HG03575 (cell line): Measurements from ENCODE around the gene C14orf119.

Experiments used
- ATAC-seq: cut with Tn5 transposase; IDR thresholded peaks from one replicate; pipeline ENCODE4 v1.9.1; 2021; ENCODE audit not compliant: unreplicated experiment, insufficient number of reproducible peaks, low FRiP score; ENCODE audit errors: extremely low read depth

C14orf119 gene

DNA sequence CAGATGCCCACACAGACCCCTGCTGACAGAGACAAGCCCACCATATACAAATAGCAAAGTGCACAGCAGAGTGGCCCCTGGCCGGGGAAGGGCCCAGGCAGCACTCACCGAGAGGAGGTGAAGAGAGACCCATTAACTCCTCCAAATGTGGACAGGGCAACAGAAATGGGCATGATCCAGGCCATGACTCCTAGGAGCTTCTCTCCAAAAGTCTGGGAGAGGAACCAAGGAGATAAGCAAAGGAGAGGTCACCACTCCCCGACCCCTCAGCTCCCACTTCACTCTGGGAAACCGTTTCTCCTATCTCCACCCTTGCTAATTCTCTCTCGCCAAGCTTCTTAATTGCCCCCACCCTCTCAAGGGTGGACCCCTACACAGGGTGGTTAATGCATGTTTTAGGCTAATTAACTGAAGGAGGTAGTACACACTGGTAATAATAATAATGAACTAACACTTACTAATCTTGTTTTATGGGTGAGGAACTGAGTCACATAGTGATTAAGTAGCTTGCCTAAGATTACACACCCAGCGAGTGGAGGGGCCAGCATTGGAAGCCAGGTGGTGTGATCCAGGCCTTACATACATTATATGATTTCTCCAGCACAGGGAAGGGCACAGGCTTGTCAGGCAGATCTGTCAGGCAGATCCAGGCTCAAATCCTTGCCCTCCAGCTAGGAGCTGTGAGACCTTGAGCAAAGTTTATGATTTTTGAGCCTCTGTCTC lies 42.7 kb downstream of the C14orf119 start:
- ATAC-seq, result no peak

DNA sequence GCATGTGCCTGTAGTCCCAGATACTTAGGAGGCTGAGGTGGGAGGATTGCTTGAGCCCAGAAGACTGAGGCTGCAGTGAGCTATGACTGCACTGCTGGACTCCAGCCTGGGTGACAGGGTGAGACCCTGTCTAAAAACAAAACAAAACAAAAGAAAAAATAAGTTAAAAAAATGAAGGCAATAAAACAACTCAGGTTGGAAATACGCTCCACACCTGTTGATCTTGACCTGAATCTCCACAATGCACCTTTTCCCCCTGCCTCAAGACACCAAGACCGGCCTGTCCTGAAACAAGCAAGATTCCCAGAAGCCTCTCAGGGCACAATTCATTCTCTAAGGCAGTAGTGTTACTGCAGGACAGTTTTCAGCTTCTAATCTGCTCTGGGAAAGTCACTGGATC lies 44.6 kb downstream of the C14orf119 start:
- no peak for ATAC-seq

DNA sequence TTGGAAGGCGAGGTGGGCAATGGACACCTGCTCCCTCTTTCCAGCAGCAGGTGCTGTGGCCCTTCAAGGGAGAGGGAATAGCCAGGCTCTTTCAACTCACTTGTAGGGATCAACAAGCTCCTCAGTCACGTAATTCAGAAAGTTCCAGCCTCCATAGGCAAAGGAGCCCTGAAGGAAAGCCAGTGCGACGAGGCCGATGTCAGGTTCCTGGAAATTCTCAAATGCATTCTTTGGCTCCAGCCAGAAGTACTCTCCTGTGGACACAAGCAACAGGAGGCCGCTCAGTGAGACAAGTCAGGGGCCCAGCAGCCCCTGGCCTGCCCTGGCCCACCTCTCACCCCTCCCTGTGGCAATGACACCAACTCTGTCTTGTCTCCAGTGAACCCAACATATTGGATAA lies 45.1 kb downstream of the C14orf119 start:
- no peak for ATAC-seq

DNA sequence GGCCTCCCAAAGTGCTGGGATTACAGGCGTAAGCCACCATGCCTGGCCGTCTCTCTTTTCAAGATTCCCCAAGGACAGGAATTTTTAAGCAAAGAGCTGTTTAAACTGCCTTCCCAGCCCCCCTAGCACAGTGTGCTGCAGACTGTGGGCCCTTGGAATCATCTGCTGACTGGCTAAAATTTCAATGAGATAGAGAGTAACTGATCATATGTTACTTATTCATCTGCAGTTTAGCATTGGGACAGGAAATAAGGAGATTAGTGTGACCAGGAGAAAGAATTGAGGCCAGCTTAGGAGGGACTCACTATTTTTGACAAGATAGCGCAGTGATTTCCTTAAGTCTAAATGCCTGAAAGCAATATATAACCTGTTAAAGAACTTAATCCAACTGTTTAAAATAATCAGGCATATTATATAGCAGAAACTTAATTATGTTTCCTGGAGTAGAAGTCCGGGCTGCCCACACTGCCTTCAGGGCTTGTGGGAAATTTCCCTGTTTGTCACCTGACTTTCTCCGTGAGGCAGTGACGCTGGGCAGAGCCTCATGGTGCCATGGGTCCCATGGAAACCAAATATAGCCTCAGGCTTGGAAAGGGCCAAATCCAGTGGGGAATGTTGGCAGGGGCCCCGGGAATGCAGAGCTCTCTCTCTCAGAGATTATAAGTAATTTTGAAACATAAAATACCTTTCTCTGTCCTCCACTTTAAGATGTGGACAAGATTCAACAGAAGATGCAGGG lies 46.6 kb downstream of the C14orf119 start:
- no peak for ATAC-seq

DNA sequence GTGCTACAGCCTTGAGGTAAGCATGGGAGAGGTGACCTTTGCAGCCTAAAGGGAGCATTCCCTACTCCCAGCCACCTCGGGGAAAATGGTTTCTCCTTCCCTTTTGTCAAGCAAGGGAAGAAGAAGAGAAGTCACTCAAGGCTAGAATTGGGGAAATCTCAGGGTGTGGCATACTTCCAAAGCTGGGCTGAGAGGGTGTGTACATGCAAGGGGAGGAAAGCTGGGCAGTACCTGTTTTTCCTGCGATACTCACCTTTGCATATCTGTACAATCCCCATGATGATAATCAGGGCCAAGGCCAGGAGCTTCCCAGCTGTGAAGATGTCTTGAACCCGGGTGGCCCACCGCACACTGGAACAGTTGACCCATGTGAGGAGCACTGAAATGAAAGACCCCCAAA lies 47.5 kb downstream of the C14orf119 start:
- no peak for ATAC-seq

DNA sequence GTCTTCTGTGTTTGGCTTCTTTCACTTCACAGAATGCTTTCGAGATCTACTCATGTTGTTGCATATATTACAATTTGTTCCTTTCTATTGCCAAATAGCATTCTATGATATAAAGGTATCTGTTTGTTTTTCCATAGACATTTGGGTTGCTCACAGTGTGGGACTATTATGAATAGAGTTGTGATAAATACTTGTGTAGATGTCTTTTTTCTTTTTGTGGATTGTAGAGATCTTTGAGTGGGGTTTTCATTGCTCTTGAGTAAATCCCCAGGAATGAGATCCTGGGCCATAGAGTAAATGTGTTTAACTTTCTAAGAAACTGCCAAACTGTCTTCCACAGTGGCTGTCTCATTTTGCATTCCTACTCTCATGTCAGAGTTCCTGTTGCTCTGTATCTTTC lies 48.6 kb downstream of the C14orf119 start:
- no peak for ATAC-seq

DNA sequence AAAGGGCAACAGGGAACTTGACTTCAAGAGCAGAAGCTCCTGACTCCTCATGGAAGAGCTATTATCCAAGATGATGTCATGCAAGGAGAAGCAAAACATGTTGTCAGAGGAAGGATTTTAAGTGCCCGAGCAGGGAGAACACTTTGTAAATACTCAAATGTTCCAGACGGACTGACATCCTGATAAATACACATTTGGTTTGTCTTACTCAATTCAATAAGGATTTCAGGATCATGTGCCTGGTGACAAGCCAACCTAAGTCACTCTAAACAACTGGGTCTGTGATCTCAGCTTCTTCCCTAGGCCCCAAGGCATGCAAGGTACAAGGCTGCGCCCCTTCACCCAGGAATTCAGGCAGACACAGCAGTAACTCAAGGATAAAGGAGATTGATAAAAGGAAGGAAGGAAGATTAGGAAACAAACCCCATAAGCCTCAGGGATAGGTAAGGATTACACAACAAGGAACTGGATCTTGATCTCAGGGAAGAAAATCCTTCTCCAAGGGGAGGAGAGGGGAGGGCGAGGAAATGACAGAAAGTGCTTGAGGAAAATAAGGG lies 50.6 kb downstream of the C14orf119 start:
- ATAC-seq, result no peak

DNA sequence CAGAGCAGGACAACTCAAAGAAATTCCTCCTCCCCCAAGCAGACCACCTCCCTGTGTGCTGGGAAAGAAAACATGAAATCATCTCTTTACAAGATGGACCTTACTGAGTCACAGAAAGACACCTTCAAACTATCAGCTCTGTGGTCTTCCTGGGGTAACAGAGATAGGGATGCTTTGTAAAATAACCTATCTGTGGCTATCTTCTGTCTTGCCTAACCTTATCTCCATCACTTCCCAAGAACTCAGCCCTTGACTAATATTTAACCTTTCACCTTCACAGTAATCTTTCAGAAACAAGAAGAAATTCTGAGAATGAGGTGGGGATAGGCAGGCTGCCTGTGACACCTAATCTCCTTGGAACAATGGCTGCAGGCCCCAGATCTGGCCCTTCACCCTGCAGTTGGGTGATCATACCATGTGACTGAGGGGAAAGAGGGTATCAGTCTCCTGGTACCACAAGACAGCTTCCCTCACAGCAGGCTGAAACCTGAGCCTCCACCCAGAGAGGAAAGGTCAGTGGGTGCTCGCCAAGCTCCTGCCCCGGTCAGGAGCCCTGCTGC lies 51.1 kb downstream of the C14orf119 start:
- ATAC-seq, result no peak

DNA sequence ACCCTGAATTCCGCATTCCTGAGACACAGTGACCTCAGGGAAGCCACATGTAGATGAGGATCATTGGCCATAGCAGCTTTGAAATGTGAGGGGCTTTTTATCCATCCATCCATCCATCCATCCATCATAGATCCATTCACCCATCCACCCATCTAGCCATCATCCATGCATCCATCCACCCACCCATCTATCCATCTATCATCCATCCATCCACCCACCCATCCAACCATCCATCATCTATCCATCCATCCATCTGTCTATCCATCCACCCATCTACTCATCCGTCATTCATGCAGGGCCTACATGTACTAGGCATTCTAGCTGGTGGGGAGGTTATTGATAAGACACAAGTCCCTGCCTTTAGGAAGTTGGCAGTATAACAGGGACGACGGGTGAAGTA lies 51.7 kb downstream of the C14orf119 start:
- ATAC-seq, result no peak

DNA sequence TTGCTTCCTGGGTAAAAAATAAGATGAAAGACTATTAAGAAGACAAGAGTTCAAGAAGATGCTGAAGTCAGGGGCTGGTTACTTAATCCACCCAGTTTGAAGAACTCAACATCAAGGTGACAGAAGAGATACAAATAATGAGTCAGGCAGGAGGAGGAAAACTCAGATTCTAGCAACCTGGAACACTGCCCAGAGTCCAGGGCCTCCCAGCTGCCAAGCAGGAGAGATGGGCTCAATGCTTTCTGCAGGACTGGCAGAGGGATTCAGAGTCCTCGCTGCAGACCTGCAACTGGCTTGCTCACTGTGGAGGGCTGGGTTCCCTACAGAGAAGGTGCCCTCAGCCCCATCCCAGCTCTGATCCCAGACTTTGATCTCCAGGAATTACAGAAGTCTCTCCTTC lies 52.4 kb downstream of the C14orf119 start:
- ATAC-seq, result no peak

DNA sequence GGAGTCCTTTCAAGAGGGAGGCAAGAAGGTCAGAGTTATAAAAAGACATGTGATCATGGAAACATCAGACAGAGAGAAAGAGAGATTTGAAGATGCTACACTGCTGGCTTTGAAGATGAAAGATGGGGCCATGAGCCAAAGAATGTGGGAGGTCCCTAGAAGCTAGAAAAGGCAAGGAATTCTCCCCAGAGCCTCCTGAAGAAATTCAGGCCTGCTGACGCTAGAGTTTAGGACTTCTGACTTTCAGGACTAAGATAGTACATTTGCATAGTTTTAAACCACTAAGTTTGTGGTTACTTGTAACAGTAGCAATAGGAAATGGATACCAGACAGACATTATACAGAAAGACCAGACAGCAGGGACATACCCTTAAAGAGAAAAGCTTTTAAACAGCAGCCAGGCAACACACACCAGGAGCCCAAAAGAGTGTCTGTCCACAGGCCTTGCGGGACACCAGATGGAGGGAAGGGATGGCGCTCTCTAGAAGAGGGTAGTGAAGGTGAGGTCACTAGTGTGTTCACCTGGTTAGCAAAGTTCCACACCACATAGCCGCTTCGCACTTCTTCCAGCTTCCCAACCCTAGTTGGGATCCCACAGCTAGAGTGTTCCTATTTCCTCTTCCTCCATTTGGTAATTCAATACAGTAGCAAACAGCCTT lies 53.4 kb downstream of the C14orf119 start:
- no peak for ATAC-seq

DNA sequence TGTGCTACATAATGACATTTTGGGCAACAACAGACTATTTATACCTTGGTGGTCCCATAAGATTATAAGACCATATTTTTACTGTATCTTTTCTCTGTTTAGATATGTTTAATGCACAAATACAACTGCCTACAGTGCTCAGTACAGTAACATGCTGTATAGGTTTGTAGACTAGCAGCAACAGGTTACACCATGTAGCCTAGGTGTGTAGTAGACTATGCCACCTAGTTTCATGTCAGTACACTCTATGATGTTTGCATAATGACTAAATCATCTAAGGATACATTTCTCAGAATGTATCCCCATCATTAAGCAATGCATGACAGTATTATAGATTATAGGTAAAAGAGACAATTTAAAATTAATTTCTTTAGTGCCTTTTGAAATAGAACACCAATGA lies 54.4 kb downstream of the C14orf119 start:
- ATAC-seq, result no peak
